GM12878 (cell line): ENCODE results near the gene GPR179. TPM values are rescaled to one million over a fixed set of nuclear protein-coding genes. Genes with fewer than 3 reads are reported as not detected.

ENCODE experiments used
- ATAC-seq: fragments of 200-7000 bp; cut with Tn5 transposase; 3 replicates; pipeline ENCODE4 v1.9.1; 2020; ENCODE audit warnings: mild to moderate bottlenecking, moderate library complexity
- BruUV-seq: library from RNA; stranded (reverse); fragments of 400-500 nt; replicated peaks from 2 replicates; lab custom pipeline; 2021; lab: Mats Ljungman, UMichigan
- CTCF ChIA-PET: fragments of 300-600 bp; sonication (Branson Sonifier 250); formaldehyde crosslinking; extraction: SDS; loops from one replicate; lab custom pipeline; 2021; ENCODE audit warnings: inconsistent platforms; lab: Yijun Ruan, JAX
- POLR2A ChIA-PET: fragments of 350-600 bp; formaldehyde crosslinking; extraction: SDS; loops from one replicate; lab custom pipeline; 2021; ENCODE audit warnings: inconsistent platforms; lab: Charles Lee
- RAD21 ChIA-PET: fragments of 300-600 bp; sonication (Branson Sonifier 250); formaldehyde crosslinking; loops from one replicate; lab custom pipeline; 2023; ENCODE audit warnings: antibody characterized with exemption; ENCODE audit not compliant: unreplicated experiment; lab: Charles Lee
- SMC1A ChIA-PET: fragments of 300-600 bp; sonication (Branson Sonifier 250); formaldehyde crosslinking; loops from one replicate; lab custom pipeline; 2023; ENCODE audit not compliant: unreplicated experiment, uncharacterized antibody; lab: Charles Lee
- DNase-seq: peaks from one replicate; pipeline ENCODE4 v3.0.0-alpha.2; 2011; ENCODE audit warnings: low read depth, low spot score
- FAIRE-seq: peaks from 3 replicates; lab custom pipeline; 2011; peaks lifted over from hg19 to GRCh38; lab: Jason Lieb, UNC
- H2AFZ ChIP-seq: 2 replicates; pipeline ENCODE4 v1.6.0; 2011; ENCODE audit warnings: low read depth, low read length, control low read depth; ENCODE audit not compliant: control insufficient read depth
- H3K27ac ChIP-seq: 2 replicates; pipeline ENCODE4 v1.5.1; 2011; ENCODE audit warnings: control low read depth; ENCODE audit not compliant: control insufficient read depth, insufficient read depth
- H3K27me3 ChIP-seq, 2 experiments: replicated peaks in 1 of 2; 2 replicates each; pipeline versions ENCODE4 v1.6.0 to v1.6.1; 2011; ENCODE audit warnings: low read length in 1 of 2; ENCODE audit not compliant: control insufficient read depth in 2 of 2, insufficient read depth in 2 of 2
- H3K36me3 ChIP-seq, 2 experiments: 2 replicates each; pipeline ENCODE4 v1.5.1; 2011; ENCODE audit warnings: low read length in 1 of 2; ENCODE audit not compliant: control insufficient read depth in 2 of 2, insufficient read depth in 2 of 2
- H3K4me1 ChIP-seq: 2 replicates; pipeline ENCODE4 v1.6.1; 2011; ENCODE audit warnings: mild to moderate bottlenecking, low read length, moderate library complexity, mixed read lengths; ENCODE audit not compliant: control insufficient read depth, insufficient read depth
- H3K4me2 ChIP-seq: 2 replicates; pipeline ENCODE4 v1.6.0; 2011; ENCODE audit warnings: control low read depth; ENCODE audit not compliant: control insufficient read depth, insufficient read depth
- H3K4me3 ChIP-seq: fragments of 200-600 bp; sonication (generic); 2 replicates; pipeline ENCODE4 v1.5.1; 2016
- H3K79me2 ChIP-seq: 2 replicates; pipeline ENCODE4 v1.6.0; 2011; ENCODE audit warnings: low read length; ENCODE audit not compliant: control insufficient read depth, insufficient read depth
- H3K9ac ChIP-seq: 2 replicates; pipeline ENCODE4 v1.8.0; 2011; ENCODE audit warnings: low read length, control low read depth, mixed read lengths; ENCODE audit not compliant: control insufficient read depth, insufficient read depth
- H3K9me3 ChIP-seq: replicated peaks from 3 replicates; pipeline ENCODE4 v1.5.1; 2011; ENCODE audit warnings: mild to moderate bottlenecking, low read length; ENCODE audit not compliant: control insufficient read depth, insufficient read depth
- H4K20me1 ChIP-seq: 2 replicates; pipeline ENCODE4 v1.6.0; 2011; ENCODE audit not compliant: control insufficient read depth, insufficient read depth
- E4F1 ChIP-seq: fragments of 450-650 bp; IDR thresholded peaks from 2 replicates; pipeline ENCODE4 v1.6.1; 2018; ENCODE audit warnings: borderline replicate concordance, mild to moderate bottlenecking; ENCODE audit not compliant: partially characterized antibody
- SP1 ChIP-seq: IDR thresholded peaks from one replicate; pipeline ENCODE4 v1.6.1; 2011; ENCODE audit warnings: low read depth, low read length
- SPI1 ChIP-seq: IDR thresholded peaks from 2 replicates; pipeline ENCODE4 v1.6.1; 2011; ENCODE audit warnings: low read depth, mild to moderate bottlenecking, low read length, moderate library complexity, borderline replicate concordance; ENCODE audit not compliant: insufficient read depth
- TAF1 ChIP-seq: IDR thresholded peaks from 2 replicates; pipeline ENCODE4 v1.6.1; 2011; ENCODE audit warnings: mild to moderate bottlenecking, low read depth, low read length, borderline replicate concordance
- USF1 ChIP-seq: IDR thresholded peaks from 2 replicates; pipeline ENCODE4 v1.6.1; 2011; ENCODE audit warnings: borderline replicate concordance, low read depth, mild to moderate bottlenecking, moderate library complexity, mixed read lengths, low read length; ENCODE audit not compliant: insufficient read depth; ENCODE audit errors: extremely low read length
- WGBS: methylation state at CpG from one replicate; pipeline ENCODE4 v1.1.6; 2016; ENCODE audit warnings: low lambda C conversion rate; ENCODE audit not compliant: insufficient replicate concordance, insufficient coverage; ENCODE audit errors: missing lambda C conversion rate; 5-methylcytosine and 5-hydroxymethylcytosine counted together
- in situ Hi-C: fragments of 300-500 bp; cut with MboI; formaldehyde crosslinking; loops from 9 replicates; pipeline ENCODE4 v1.14.3; 2018; ENCODE audit warnings: mixed read lengths
- intact Hi-C: fragments of 100-400 bp; cut with micrococcal nuclease; formaldehyde crosslinking; loops from one replicate; pipeline ENCODE4 v1.14.2; 2022; ENCODE audit not compliant: unreplicated experiment
- polyA plus RNA-seq, 11 experiments: library from polyadenylated mRNA; depleted of rRNA in 4 of 11; unstranded in 6 of 11; stranded (reverse) in 5 of 11; fragments of >200 nt; fragmentation: Nextera tagmentation in 4 of 11; fragmentation: Illumina TruSeq in 1 of 11; extraction: Ambion mirVana in 4 of 11; extraction: Trizol in 1 of 11; gene quantifications; 1 replicate in 1 of 11; 2 replicates in 10 of 11; pipeline versions ENCODE4 v1.2.1 to v1.2.3, GENCODE V29; 2011 to 2016; ENCODE audit warnings: inconsistent platforms in 2 of 11, missing spikeins in 2 of 11, low read depth in 1 of 11
- total RNA-seq, 4 experiments: library from RNA; depleted of rRNA in 3 of 4; stranded (reverse); fragments of >200 nt in 3 of 4; fragmentation: Illumina TruSeq in 1 of 4; extraction: Trizol in 1 of 4; gene quantifications; 2 replicates each; pipeline versions ENCODE4 v1.2.1 to v1.2.3, GENCODE V29; 2013 to 2021

The GPR179 gene
- total and polyA plus RNA-seq, 10 of the 15 experiments (the other 5 are each of a cell fraction or from before 2014, with no cell fraction given) = under 0.01 to 0.08 (median 0.01) TPM; not detected in 3

DNA sequence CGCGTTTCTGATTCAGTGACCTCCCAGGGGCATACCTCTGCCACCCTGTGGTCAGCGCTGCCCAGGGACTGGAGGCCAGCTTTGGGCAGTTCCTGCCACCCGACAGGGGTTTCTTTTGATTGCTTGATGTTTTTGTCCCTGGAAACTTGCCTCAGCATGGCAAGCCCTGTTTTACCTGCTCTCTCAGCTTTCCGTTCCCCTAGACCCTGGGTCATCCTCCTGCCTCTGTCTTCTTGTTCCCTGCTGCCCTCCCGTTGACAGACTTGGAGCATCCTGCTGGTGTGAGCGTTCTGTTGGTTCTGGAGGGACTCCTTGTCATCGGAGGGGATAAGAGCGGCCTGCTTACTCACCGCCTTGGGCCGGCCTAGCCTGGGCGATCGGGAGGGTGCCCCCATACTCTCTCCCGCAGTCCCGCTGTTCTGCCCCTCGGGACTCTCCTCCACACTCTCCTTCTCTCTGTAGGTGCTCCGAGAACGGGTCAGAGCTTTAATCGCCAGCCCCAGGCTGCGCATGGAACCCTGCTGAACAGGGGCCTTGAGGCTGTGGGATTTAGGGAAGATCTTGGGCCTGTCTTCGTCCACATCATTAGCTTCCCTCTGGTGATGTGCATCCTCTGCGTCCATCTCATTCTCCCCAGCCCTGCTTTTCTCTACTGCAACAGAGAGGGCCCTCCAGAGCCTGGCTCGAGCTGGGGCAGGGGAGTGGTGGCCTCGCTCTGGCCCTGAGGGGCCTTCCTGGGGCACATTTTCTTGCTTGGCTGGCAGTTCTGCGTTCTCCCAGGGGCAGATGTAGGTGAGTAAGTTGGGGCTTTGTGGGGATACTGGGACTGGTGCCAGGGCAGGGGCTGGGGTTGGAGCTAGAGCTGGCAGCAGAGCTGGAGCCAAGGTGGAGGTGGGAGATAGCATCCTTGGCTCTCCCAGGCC is 13.7 kb downstream of the GPR179 start:
- RAD21 ChIA-PET = interaction anchor here (0.6 kb wide), 1 partner anchor 680 kb away, joined by 4 read pairs; no protein-coding TSS in a partner anchor
- H4K20me1 ChIP-seq = no peaks in the 10 kb centered on the region
- 60% methylated on average over 25 of the region's 25 CpGs for WGBS
- ATAC-seq = no peak
- no TSS peak for BruUV-seq
- CTCF ChIA-PET = interaction anchor here (0.9 to 4.9 kb wide), 4 partner anchors 7 to 85 kb away, joined by 3 to 36 read pairs (median 22); no protein-coding TSS in a partner anchor
- no peak for FAIRE-seq
- TF ChIP-seq SP1 = no peak
- no peak for TF ChIP-seq E4F1
- TF ChIP-seq USF1 = no peak
- TF ChIP-seq TAF1 = no peak
- no peak for TF ChIP-seq SPI1
- no peak overlapping the region for H3K4me3 ChIP-seq
- H3K9me3 ChIP-seq = no peaks in the 10 kb centered on the region
- intact Hi-C loops = no loop called here
- no peaks in the 10 kb centered on the region for H3K27me3 ChIP-seq
- H3K36me3 ChIP-seq = no peaks in the 10 kb centered on the region
- SMC1A ChIA-PET = interaction anchor here (1.3 kb wide), 1 partner anchor 19 kb away, joined by 3 read pairs; no protein-coding TSS in a partner anchor
- no peak overlapping the region for H3K9ac ChIP-seq
- POLR2A ChIA-PET = no interaction called here
- no peaks in the 10 kb centered on the region; the same call in 1 of the 2 replicates for H3K4me1 ChIP-seq
- no peak overlapping the region for H3K27ac ChIP-seq
- no peaks in the 10 kb centered on the region for H3K79me2 ChIP-seq
- DNase-seq = no peak
- in situ Hi-C loops = no loop called here
- H3K4me2 ChIP-seq = no peak overlapping the region
- H2AFZ ChIP-seq = no peak overlapping the region
